ENCODE data around the gene COL13A1. TPM values are rescaled to one million over a fixed set of nuclear protein-coding genes. Genes with fewer than 3 reads are reported as not detected.

COL13A1 gene
- total and polyA plus RNA-seq, 4 donors: 0.17 to 0.47 (median 0.18) TPM

- H3K9me3 ChIP-seq (ENCODE audit: control insufficient read depth in 4 of 4, low read length in 3 of 4): peaks cover 0 to 7% (median 1%) of the 10 kb centered on the region in 4 donors
- H3K36me3 ChIP-seq (ENCODE audit: control insufficient read depth in 4 of 4, insufficient read depth in 3 of 4, low read depth in 1 of 4, low read length in 3 of 4): no peaks in the 10 kb centered on the region
- H3K4me3 ChIP-seq (ENCODE audit: low read depth in 1 of 3, low read length in 3 of 3): no peak overlapping the region
- H3K27me3 ChIP-seq (ENCODE audit: control insufficient read depth in 4 of 4, insufficient read depth in 4 of 4, low read length in 3 of 4): no peaks in the 10 kb centered on the region
- WGBS: 88% methylated on average over 4 of the region's 4 CpGs
- no peak overlapping the region for H3K27ac ChIP-seq (ENCODE audit: low read depth in 1 of 2, low read length in 2 of 2)
- H3K9ac ChIP-seq (ENCODE audit: low read depth in 1 of 2, low read length in 2 of 2): no peak overlapping the region
- TF ChIP-seq HNF4G (IDR thresholded peaks at IDR 0.05): no peak
- TF ChIP-seq HNF4A (conservative IDR thresholded peaks at IDR 0.05): no peak
- TF ChIP-seq GABPA (IDR thresholded peaks at IDR 0.05 in 1 of 2, conservative IDR thresholded peaks at IDR 0.05 in 1 of 2): no peak
- TF ChIP-seq, protein P1, sequence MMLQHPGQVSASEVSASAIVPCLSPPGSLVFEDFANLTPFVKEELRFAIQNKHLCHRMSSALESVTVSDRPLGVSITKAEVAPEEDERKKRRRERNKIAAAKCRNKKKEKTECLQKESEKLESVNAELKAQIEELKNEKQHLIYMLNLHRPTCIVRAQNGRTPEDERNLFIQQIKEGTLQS (IDR thresholded peaks at IDR 0.05): no peak
- no peak for DNase-seq (ENCODE audit: low spot score)
- no peaks in the 10 kb centered on the region for H3K4me1 ChIP-seq (ENCODE audit: control insufficient read depth in 4 of 4, insufficient read depth in 4 of 4, low read length in 3 of 4)
Observed at GRCh38 chr10:69939481-69939880, 137.8 kb downstream of the COL13A1 start.

- H3K4me3 ChIP-seq (ENCODE audit: low read depth in 1 of 3, low read length in 3 of 3): no peak overlapping the region
- H3K27ac ChIP-seq (ENCODE audit: low read depth in 1 of 2, low read length in 2 of 2): no peak overlapping the region
- TF ChIP-seq REST (IDR thresholded peaks at IDR 0.05): no peak
- TF ChIP-seq NR2F2 (IDR thresholded peaks at IDR 0.05): no peak
- TF ChIP-seq HNF4A (conservative IDR thresholded peaks at IDR 0.05): no peak
- TF ChIP-seq HNF4G (IDR thresholded peaks at IDR 0.05): no peak
- no peak for TF ChIP-seq FOXA1 (IDR thresholded peaks at IDR 0.05)
- TF ChIP-seq FOXA2 (IDR thresholded peaks at IDR 0.05): no peak
- TF ChIP-seq MAX (IDR thresholded peaks at IDR 0.05): no peak
- no peak for TF ChIP-seq YY1 (IDR thresholded peaks at IDR 0.05)
- no peak for TF ChIP-seq GABPA (IDR thresholded peaks at IDR 0.05 in 1 of 2, conservative IDR thresholded peaks at IDR 0.05 in 1 of 2)
- TF ChIP-seq RAD21 (IDR thresholded peaks at IDR 0.05): no peak
- no peak for TF ChIP-seq EGR1 (IDR thresholded peaks at IDR 0.05; ENCODE audit: low read depth in 2 of 2)
- TF ChIP-seq, protein P1 (IDR thresholded peaks at IDR 0.05): no peak
- TF ChIP-seq SP1 (IDR thresholded peaks at IDR 0.05): no peak
- no peak for TF ChIP-seq JUND (IDR thresholded peaks at IDR 0.05)
- H3K9ac ChIP-seq (ENCODE audit: low read depth in 1 of 2, low read length in 2 of 2): no peak overlapping the region
- H3K9me3 ChIP-seq (ENCODE audit: control insufficient read depth in 4 of 4, low read length in 3 of 4): peaks cover 0 to 7% (median 1%) of the 10 kb centered on the region in 4 donors
- H3K36me3 ChIP-seq (ENCODE audit: control insufficient read depth in 4 of 4, insufficient read depth in 3 of 4, low read depth in 1 of 4, low read length in 3 of 4): no peaks in the 10 kb centered on the region
- no peaks in the 10 kb centered on the region for H3K27me3 ChIP-seq (ENCODE audit: control insufficient read depth in 4 of 4, insufficient read depth in 4 of 4, low read length in 3 of 4)
- no peaks in the 10 kb centered on the region for H3K4me1 ChIP-seq (ENCODE audit: control insufficient read depth in 4 of 4, insufficient read depth in 4 of 4, low read length in 3 of 4)
- no peak for DNase-seq (ENCODE audit: low spot score)
- WGBS: 91% methylated on average over 11 of the region's 11 CpGs
Observed at GRCh38 chr10:69941730-69942129, 140.0 kb downstream of the COL13A1 start.

DNA sequence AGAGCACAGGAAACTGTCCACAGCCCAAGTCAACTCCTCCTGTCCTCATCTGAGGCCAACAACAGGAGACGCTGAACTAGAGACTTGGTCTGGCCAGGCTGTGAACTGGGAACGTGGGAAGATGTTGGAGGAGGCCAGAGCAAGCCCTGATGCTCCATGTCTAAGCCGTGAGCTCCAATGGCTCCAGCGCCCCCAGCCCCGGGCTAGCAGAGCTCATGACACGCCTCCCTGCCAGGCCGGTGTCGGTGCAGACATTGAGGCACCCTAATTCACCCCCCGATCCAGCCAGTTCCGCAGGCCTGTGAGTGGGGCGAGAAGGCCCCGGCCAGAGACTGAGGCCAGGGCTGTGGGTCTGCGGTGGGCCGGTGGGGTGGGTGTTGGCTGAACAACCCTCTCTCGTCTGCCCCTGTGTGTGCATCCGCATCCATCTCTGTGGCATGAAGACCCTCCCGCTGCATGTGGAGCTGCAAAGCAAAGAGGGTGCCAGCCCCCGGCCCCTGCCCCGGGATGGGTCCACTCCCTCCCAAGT lies 141.7 kb downstream of the COL13A1 start:
- H3K27me3 ChIP-seq (ENCODE audit: control insufficient read depth in 4 of 4, insufficient read depth in 4 of 4, low read length in 3 of 4): no peaks in the 10 kb centered on the region
- peaks cover 0 to 7% (median 1%) of the 10 kb centered on the region in 4 donors for H3K9me3 ChIP-seq (ENCODE audit: control insufficient read depth in 4 of 4, low read length in 3 of 4)
- H3K27ac ChIP-seq (ENCODE audit: low read depth in 1 of 2, low read length in 2 of 2): no peak overlapping the region
- WGBS: 95% methylated on average over 19 of the region's 19 CpGs
- H3K36me3 ChIP-seq (ENCODE audit: control insufficient read depth in 4 of 4, insufficient read depth in 3 of 4, low read depth in 1 of 4, low read length in 3 of 4): no peaks in the 10 kb centered on the region
- no peak for TF ChIP-seq ZBTB33 (IDR thresholded peaks at IDR 0.05)
- no peak overlapping the region for H3K9ac ChIP-seq (ENCODE audit: low read depth in 1 of 2, low read length in 2 of 2)
- DNase-seq (ENCODE audit: low spot score): no peak
- H3K4me3 ChIP-seq (ENCODE audit: low read depth in 1 of 3, low read length in 3 of 3): no peak overlapping the region
- H3K4me1 ChIP-seq (ENCODE audit: control insufficient read depth in 4 of 4, insufficient read depth in 4 of 4, low read length in 3 of 4): no peaks in the 10 kb centered on the region
